HG02938 (cell line): ENCODE measurements around the gene PRRX2.

Source experiments
- ATAC-seq: cut with Tn5 transposase; IDR thresholded peaks from one replicate; pipeline ENCODE4 v1.9.1; 2021; ENCODE audit warnings: mild to moderate bottlenecking, moderate library complexity; ENCODE audit not compliant: unreplicated experiment

The PRRX2 gene

GRCh38 chr9:129665389-129665775 is at the start of gene PRRX2:
TSS of gene PRRX2 (plus strand) at chr9:129665647. CDS start at chr9:129665868, 221 bp downstream.
- no peak for ATAC-seq

- no peak for ATAC-seq
Observed at GRCh38 chr9:129617167-129617566, 48.3 kb upstream of the PRRX2 start.

GRCh38 chr9:129619787-129620668 is 45.4 kb upstream of the PRRX2 start:
- ATAC-seq = no peak

- no peak for ATAC-seq
Observed at GRCh38 chr9:129620669-129621295, 44.7 kb upstream of the PRRX2 start, which contains the start of gene C9orf50. TSS of gene C9orf50 (minus strand) at chr9:129621101. CDS start at chr9:129620574, 527 bp downstream.

GRCh38 chr9:129623331-129623730 is 42.1 kb upstream of the PRRX2 start:
- no peak for ATAC-seq

GRCh38 chr9:129624168-129624759 is 41.2 kb upstream of the PRRX2 start:
- no peak for ATAC-seq

GRCh38 chr9:129624947-129625346 is 40.5 kb upstream of the PRRX2 start:
- ATAC-seq = no peak

- peak; percentile 64 for ATAC-seq
Observed at GRCh38 chr9:129626079-129626624, 39.3 kb upstream of the PRRX2 start, which contains the start of gene NTMT1. TSS of gene NTMT1 (plus strand) at chr9:129626163. CDS start at chr9:129632704, 6,541 bp downstream.

- ATAC-seq = peak; percentile 22
Observed at GRCh38 chr9:129626625-129627284, 38.7 kb upstream of the PRRX2 start.

- no peak for ATAC-seq
Observed at GRCh38 chr9:129627556-129628440, 37.6 kb upstream of the PRRX2 start.

- no peak for ATAC-seq
Observed at GRCh38 chr9:129628709-129629108, 36.7 kb upstream of the PRRX2 start.

GRCh38 chr9:129629251-129629820 is 36.1 kb upstream of the PRRX2 start:
- no peak for ATAC-seq

- ATAC-seq = no peak
Observed at GRCh38 chr9:129630967-129631673, 34.3 kb upstream of the PRRX2 start.

GRCh38 chr9:129631674-129632129 is 33.7 kb upstream of the PRRX2 start:
- no peak for ATAC-seq

GRCh38 chr9:129632460-129632859 is 33.0 kb upstream of the PRRX2 start:
- ATAC-seq = no peak

- no peak for ATAC-seq
Observed at GRCh38 chr9:129633207-129633606, 32.2 kb upstream of the PRRX2 start.

GRCh38 chr9:129633848-129634247 is 31.6 kb upstream of the PRRX2 start:
- no peak for ATAC-seq
